Omental fat pad (tissue), 4 donors: ENCODE measurements around the gene FOXF2. TPM values are rescaled to one million over a fixed set of nuclear protein-coding genes. Genes with fewer than 3 reads are reported as not detected.

ENCODE experiments used
- ATAC-seq: fragments of 150-250 bp; one replicate; pipeline ENCODE4 v1.9.1; 2016; ENCODE audit warnings: mild to moderate bottlenecking, moderate library complexity; ENCODE audit not compliant: low FRiP score
- DNase-seq: peaks from one replicate; pipeline ENCODE4 v3.0.0-alpha.2; 2019; ENCODE audit warnings: low spot score
- total RNA-seq, 4 donors: library from RNA; depleted of rRNA; stranded (reverse); fragments of >200 nt; gene quantifications; one replicate each; pipeline ENCODE4 v1.1.0, GENCODE V29; 2016
- TF ChIP-seq, protein P1 (sequence below), 3 donors: fragments of 450-650 bp; IDR thresholded peaks; one replicate each; pipeline ENCODE4 v1.5.1; 2016 to 2017; ENCODE audit warnings: antibody characterized with exemption in 3 of 3, mild to moderate bottlenecking in 3 of 3, moderate library complexity in 2 of 3

The FOXF2 gene
- total RNA-seq, 4 donors from 2014 or later = 0.65 to 1.1 (median 0.95) TPM

DNA sequence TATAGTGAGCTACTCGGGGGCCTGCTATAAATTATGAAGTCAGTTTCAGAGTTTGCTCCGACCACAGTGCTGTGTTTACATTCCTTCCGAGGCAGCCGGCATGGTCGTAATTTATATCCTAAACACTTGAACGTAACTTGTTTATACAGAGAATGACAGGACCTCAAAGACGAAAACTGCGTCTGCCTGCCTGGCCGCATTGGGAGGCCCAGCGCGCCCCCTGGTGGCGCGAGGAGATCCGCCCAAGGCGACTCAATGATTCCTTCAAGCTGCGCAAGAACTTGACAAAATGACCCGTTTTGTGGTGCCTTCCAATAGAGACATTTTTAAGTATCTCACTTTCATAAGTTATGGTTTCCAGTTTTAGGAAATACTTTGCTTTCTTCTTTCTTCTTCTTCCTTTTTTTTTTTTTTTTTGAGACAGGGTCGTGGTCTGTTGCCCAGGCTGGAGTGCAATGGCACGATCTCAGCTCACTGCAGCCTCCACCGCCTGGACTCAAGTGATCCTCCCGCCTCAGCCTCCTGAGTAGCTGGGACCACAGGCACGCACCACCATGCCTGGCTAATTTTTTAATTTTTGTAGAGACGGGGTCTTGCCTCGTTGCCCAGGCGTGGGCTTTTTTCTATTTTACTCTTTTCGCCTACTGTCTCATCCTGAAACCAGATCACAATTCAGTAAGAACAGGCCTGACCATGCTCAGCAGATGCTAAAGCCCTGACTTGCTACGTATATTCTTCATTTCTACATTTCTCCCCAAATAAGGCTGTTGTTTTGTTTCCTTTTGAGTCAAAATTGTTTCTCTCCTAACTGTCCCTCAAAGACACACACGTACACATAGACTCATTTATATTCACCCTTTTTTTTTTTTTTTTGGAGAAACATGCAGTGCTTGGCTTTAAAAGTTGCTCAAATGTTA is 7.8 kb downstream of the FOXF2 start:
- ATAC-seq = no peak
- TF ChIP-seq, protein P1, sequence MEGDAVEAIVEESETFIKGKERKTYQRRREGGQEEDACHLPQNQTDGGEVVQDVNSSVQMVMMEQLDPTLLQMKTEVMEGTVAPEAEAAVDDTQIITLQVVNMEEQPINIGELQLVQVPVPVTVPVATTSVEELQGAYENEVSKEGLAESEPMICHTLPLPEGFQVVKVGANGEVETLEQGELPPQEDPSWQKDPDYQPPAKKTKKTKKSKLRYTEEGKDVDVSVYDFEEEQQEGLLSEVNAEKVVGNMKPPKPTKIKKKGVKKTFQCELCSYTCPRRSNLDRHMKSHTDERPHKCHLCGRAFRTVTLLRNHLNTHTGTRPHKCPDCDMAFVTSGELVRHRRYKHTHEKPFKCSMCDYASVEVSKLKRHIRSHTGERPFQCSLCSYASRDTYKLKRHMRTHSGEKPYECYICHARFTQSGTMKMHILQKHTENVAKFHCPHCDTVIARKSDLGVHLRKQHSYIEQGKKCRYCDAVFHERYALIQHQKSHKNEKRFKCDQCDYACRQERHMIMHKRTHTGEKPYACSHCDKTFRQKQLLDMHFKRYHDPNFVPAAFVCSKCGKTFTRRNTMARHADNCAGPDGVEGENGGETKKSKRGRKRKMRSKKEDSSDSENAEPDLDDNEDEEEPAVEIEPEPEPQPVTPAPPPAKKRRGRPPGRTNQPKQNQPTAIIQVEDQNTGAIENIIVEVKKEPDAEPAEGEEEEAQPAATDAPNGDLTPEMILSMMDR (IDR thresholded peaks at IDR 0.05) = peak in 2 of 3 donors; percentile 22 to 53
- DNase-seq = peak; percentile 57

DNA sequence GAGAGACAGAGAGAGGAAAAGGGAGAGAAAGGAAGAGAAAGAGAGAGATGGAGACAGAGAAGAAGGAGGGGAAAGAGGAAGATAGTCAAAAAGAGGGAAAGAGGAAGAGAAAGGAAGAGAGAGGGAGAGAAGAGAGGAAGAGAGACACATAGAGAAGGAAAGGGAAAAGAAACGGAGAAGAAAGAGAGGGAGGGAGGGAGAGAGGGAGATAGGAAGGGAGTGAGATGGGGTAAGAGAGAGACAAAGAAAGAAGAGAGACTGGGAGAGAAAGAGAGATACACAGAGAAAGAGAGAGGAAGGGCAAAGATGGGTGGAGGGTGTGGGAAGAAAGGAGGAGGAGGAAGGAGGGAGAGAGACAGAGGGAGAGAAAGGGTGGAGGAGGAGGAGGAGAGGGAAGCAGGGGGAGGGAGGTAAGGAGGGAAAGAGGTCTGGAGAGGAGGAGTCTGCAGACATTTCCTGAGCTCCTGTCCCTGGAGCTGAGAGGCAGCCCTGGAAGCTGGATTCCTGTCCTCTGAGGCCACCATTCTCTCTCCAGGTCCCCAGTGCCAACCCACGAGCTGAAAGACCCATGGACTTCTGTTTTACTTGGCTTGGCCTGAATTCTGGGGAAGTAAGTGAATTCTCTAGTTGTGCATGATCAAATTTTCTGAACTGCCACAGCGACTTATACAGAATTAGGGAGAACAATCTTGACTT is 9.9 kb downstream of the FOXF2 start:
- TF ChIP-seq, protein P1 (IDR thresholded peaks at IDR 0.05) = no peak
- DNase-seq = no peak
- ATAC-seq = no peak

DNA sequence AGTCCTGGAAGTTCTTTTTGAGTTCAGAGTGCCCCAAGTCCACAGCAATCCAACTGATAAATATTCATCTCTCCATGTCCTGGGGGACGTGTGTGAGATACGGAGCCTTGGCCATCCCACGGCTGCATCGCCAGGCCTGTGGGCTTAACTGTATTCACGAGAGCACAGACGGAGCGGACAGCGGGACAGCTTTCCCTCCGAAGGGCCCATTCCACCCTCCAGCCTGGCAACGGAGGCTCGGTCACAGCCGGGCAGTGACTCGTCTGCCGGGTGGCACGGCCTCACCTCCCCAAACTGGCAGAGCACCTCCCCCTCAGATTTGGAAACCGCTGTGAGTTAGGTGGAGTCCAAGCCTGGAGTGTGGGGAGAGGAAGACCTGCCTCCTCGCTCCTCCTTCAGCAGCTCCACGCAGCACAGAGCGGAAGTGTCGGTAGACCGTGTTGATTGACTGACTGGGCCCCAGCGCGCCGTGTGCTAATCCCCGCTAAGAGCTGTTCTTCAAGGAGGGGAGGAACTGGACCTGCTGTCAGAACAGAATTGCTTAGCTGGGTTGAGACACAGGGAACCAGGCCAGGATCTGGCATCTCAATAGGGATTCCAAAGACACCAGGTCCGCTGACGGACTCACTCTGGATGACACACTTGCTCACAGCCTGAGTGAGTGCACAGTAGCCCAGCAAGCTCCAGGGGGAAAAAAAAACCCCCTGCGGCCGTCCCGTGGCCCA is 10.9 kb downstream of the FOXF2 start:
- ATAC-seq (no peak), DNase-seq (no peak)
- TF ChIP-seq, protein P1 (IDR thresholded peaks at IDR 0.05) = no peak

DNA sequence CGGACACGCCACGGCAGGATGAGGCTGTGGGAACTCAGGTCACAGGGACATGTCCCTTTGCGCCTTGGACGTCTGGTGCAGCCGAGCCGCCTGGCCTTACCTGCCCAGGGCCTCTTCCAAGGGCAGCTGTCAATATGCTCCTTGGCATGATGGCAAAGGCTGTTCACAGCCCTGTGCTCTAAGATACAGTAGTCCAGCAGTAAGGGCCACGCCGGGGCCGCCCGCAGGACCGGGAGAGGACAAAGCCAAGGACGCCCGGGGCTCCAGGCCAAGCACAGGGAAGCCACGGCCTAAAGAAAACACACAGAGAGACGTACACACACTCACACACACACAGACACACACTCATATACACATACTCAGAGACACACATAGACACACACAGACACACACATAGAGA is 13.0 kb downstream of the FOXF2 start:
- ATAC-seq (no peak), DNase-seq (no peak)
- TF ChIP-seq, protein P1 (IDR thresholded peaks at IDR 0.05) = no peak

DNA sequence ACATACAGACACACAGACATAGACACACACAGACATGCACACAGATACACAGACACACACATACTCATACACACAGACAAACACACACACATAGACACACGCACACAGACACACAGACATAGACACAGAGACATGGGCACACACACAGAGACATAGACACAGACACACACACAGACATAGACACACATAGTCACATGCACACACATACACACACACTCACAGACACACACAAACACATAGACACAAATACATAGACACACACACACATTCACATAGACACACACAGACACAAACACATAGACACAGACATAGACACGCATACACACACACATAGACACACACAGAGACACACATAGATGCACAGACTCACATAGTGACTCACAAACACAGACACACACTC is 13.5 kb downstream of the FOXF2 start:
- no peak for DNase-seq
- ATAC-seq = no peak
- TF ChIP-seq, protein P1 (IDR thresholded peaks at IDR 0.05) = no peak

DNA sequence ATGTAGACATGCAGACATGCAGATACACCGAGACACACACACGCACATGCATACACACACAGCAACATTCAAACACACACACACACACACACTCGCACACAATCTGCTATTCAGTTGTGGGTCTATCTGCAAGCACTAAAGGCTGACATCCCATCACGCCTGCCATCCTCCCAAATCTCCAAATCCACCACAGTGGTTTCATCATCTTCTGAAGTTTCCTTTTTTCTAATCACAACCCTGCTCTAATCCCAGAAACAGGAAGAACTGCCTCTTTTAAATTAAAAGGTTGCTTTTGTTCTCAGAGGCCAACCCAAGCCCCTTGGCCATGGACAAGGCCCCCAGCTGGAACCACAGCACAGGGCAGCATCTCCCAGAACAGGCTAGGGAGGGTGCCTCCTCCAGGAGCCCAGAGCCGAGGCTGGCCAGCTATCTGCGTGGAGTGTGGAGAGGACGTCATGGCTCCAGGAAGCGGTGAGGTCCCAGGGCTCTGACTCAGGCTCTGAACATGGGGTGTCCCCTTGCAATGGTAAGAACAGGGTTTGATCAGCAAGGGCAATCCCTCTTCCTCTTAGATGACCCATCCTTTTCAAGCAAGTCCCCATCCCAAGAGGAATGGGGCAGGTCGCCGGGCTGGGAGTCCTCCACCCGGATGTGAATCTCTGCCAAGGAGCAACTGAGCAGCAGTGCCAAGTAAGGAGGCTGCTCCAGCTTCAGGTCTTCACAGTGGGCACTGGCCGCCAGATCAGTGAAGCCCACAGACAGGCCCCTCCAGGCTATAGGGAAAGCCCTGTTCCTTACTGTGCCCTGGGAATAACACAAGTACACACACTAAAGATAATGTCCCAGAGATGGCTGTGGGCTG is 14.7 kb downstream of the FOXF2 start:
- TF ChIP-seq, protein P1 (IDR thresholded peaks at IDR 0.05) = no peak
- no peak for ATAC-seq
- no peak for DNase-seq
